Glutamatergic neuron (in vitro differentiated cells): ENCODE measurements around the gene WDR90. TPM values are rescaled to one million over a fixed set of nuclear protein-coding genes. Genes with fewer than 3 reads are reported as not detected.

Experiments
- DNase-seq: peaks from one replicate; pipeline ENCODE4 v3.0.0; 2022
- H3K27ac Mint-ChIP-seq: one replicate; pipeline ENCODE4 v1.8.0; 2020; ENCODE audit warnings: mild to moderate bottlenecking, mixed read lengths, inconsistent platforms; ENCODE audit not compliant: unreplicated experiment
- H3K27me3 Mint-ChIP-seq: one replicate; pipeline ENCODE4 v1.8.0; 2020; ENCODE audit warnings: mild to moderate bottlenecking, moderate library complexity, mixed read lengths, inconsistent platforms; ENCODE audit not compliant: unreplicated experiment
- H3K36me3 Mint-ChIP-seq: one replicate; pipeline ENCODE4 v1.8.0; 2020; ENCODE audit warnings: mild to moderate bottlenecking, mixed read lengths, inconsistent platforms; ENCODE audit not compliant: unreplicated experiment
- H3K4me1 Mint-ChIP-seq: one replicate; pipeline ENCODE4 v1.8.0; 2020; ENCODE audit warnings: mild to moderate bottlenecking, low read depth, mixed read lengths, inconsistent platforms; ENCODE audit not compliant: unreplicated experiment
- H3K4me3 Mint-ChIP-seq: one replicate; pipeline ENCODE4 v1.8.0; 2020; ENCODE audit warnings: mild to moderate bottlenecking, mixed read lengths, inconsistent platforms; ENCODE audit not compliant: unreplicated experiment
- H3K9me3 Mint-ChIP-seq: one replicate; pipeline ENCODE4 v1.8.0; 2020; ENCODE audit warnings: mild to moderate bottlenecking, moderate library complexity, mixed read lengths, inconsistent platforms; ENCODE audit not compliant: unreplicated experiment
- CTCF ChIP-seq: fragments of 200-600 bp; sonication (generic); IDR thresholded peaks from one replicate; pipeline ENCODE4 v1.5.0; 2021; ENCODE audit not compliant: partially characterized antibody, unreplicated experiment
- total RNA-seq: library from RNA; stranded (reverse); fragmentation: NEBNext Ultra II Directional; extraction: Animal tissue kit (Norgen Biotek cat#: 25700); gene quantifications from one replicate; pipeline ENCODE4 v1.2.1, GENCODE V29; 2021; ENCODE audit not compliant: unreplicated experiment

WDR90 gene
- total RNA-seq, 1 donor from 2014 or later: 24.6 TPM

DNA sequence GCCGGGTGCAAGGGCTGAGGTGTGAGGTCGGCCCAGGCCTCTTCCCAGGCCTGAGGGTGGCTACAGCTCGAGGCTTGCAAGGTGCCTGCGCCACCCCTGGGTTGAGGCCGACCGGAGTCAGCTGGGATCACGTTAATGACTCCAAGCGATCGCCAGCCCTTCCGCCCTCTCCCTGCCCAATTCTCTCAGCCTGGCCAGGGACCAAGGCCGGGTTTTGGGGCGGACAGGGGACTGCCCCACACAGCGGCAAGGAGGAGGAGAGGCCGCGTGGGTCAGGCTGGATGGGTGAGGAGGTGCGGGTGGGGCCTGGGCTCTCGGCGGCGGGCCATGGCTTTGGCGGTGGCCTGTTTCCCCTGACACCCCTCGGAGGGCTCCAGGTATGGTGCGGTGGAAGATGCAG, 44.2 kb downstream of the WDR90 start:
- DNase-seq: no peak
- Mint-ChIP-seq H3K27me3 (peaks cover 31% of the 10 kb centered on the region), H3K9me3 (peaks cover 18% of the 10 kb centered on the region), H3K36me3 (no peaks in the 10 kb centered on the region), H3K4me1 (peaks cover 10% of the 10 kb centered on the region), H3K27ac (no peak overlapping the region), H3K4me3 (no peak overlapping the region)
- no peak for TF ChIP-seq CTCF

GRCh38 chr16:693766-694165, 44.6 kb downstream of the WDR90 start:
- Mint-ChIP-seq H3K36me3 (no peaks in the 10 kb centered on the region), H3K4me3 (no peak overlapping the region), H3K27me3 (peaks cover 30% of the 10 kb centered on the region), H3K9me3 (peaks cover 18% of the 10 kb centered on the region), H3K4me1 (peaks cover 10% of the 10 kb centered on the region), H3K27ac (no peak overlapping the region)
- DNase-seq: no peak
- TF ChIP-seq CTCF: no peak

DNA sequence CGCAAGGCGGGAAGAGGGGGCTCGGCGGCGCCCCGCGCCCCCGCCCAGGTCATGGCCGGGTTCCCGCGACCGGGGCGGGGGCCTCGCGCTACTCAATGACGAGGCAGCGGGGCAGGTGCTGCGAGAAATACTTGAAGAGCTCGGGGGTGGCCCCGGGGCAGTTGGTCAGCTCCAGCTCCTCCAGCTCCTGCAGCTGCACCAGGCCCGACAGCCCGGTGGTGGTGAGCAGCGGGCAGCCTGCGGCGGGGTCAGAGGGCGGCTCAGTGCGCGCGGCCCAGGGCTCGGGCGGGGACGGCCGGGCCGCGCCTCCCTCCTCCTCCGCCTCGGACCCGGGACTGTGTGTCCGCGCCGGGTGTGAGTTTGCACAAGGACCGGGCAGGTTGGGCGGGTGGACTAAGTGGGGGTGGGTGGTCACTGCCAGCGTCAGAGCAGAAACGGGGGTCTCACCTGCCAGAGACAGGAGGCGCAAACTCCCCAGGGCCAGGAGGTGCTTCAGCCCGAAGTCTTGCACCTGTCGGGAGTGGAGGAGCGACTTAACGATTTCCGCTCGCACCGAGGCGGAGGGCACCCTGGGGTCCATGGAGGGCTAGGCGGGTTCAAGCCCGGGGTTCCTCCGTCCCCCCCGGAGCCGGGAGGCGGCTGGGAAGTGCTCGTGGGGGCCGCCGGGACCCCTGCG, 45.2 kb downstream of the WDR90 start:
- Mint-ChIP-seq H3K27me3 (peaks cover 28% of the 10 kb centered on the region), H3K36me3 (no peaks in the 10 kb centered on the region), H3K4me3 (no peak overlapping the region), H3K27ac (no peak overlapping the region), H3K9me3 (peaks cover 18% of the 10 kb centered on the region), H3K4me1 (peaks cover 9% of the 10 kb centered on the region)
- DNase-seq: no peak
- no peak for TF ChIP-seq CTCF

DNA sequence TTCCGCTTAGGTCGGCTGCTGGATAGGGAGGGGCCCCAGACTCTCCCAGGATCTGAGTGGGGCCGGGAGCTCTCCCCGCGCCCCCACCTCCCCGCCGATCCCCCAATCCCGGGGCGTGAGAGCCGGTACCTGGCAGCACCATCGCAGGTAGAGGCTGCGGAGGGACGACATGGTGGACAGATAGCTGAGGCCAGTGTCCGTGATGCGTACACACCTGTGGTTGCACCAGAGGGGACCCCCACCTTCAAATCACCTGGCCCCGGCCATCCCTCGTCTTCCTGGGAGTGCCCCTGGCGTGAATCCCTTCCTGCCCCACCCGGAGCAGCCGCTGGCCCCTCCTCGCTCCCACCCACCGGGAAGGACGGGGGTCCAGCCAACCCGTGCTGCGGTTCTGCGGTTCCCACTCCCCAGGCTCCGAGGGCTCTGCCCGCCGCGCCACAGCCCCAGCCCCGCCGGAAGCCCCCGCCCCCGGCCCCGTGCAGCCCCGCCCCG, 45.7 kb downstream of the WDR90 start:
- TF ChIP-seq CTCF: no peak
- peaks cover 18% of the 10 kb centered on the region for H3K9me3 Mint-ChIP-seq
- DNase-seq: no peak
- peaks cover 8% of the 10 kb centered on the region for H3K4me1 Mint-ChIP-seq
- H3K27ac Mint-ChIP-seq: no peak overlapping the region
- H3K27me3 Mint-ChIP-seq: peaks cover 28% of the 10 kb centered on the region
- no peaks in the 10 kb centered on the region for H3K36me3 Mint-ChIP-seq
- H3K4me3 Mint-ChIP-seq: no peak overlapping the region

DNA sequence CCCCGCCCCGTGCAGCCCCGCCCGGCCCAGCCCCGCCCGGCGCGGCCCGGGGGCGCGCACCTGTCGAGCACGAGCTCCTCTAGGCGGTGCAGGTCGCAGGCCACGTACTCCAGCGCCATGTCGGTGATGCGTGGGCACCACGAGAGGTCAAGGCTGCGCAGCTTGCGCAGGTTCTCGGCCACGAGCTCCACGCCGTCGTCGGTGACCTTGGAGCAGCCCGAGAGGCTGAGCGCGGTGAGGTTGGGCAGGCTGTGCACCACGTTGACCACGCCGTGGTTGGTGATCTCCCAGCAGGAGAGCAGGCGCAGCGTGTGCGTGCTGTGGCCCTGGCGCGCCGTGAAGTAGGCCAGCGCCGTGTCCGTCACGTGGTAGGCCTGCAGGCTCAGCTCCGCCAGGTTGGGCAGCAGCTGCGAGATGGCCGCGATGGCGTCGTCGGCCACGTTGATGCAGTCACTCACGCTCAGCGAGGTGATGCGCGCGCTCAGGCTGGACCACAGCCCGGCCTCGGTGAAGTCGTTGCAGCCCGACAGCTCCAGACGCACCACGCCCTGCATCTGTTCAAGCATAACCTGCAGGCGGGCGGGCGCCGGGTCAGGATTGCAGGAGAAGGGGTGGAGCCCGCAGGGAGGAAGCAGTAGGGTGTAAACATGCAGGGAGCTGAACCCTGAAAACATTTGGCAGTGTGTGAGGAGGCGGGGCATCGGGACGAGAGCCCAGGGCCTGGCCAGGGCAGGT, 46.4 kb downstream of the WDR90 start:
- DNase-seq: peak; percentile 81
- Mint-ChIP-seq H3K27me3 (peaks cover 28% of the 10 kb centered on the region), H3K9me3 (peaks cover 18% of the 10 kb centered on the region), H3K27ac (no peak overlapping the region), H3K4me1 (peaks cover 8% of the 10 kb centered on the region), H3K4me3 (peak overlapping the region; percentile 15), H3K36me3 (no peaks in the 10 kb centered on the region)
- no peak for TF ChIP-seq CTCF
